Activated T-helper 9 cell treated with anti-CD3 and anti-CD28 coated beads, Interleukin-2, amount 50 U/mL, for 16 hours (primary cell): ENCODE results near the gene ADM.
A peak's percentile ranks its signal among the peaks of the same experiment; 100 is the strongest.
"Not testable (repeated sequence)": the region's sequence is repeated elsewhere in the genome, so short reads cannot be mapped to it uniquely, and the experiment has no call there.

Experiments used
- DNase-seq: peaks from one replicate; pipeline ENCODE4 v3.0.0-alpha.2; 2020; ENCODE audit warnings: low read depth

Gene ADM, protein sequence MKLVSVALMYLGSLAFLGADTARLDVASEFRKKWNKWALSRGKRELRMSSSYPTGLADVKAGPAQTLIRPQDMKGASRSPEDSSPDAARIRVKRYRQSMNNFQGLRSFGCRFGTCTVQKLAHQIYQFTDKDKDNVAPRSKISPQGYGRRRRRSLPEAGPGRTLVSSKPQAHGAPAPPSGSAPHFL

DNA sequence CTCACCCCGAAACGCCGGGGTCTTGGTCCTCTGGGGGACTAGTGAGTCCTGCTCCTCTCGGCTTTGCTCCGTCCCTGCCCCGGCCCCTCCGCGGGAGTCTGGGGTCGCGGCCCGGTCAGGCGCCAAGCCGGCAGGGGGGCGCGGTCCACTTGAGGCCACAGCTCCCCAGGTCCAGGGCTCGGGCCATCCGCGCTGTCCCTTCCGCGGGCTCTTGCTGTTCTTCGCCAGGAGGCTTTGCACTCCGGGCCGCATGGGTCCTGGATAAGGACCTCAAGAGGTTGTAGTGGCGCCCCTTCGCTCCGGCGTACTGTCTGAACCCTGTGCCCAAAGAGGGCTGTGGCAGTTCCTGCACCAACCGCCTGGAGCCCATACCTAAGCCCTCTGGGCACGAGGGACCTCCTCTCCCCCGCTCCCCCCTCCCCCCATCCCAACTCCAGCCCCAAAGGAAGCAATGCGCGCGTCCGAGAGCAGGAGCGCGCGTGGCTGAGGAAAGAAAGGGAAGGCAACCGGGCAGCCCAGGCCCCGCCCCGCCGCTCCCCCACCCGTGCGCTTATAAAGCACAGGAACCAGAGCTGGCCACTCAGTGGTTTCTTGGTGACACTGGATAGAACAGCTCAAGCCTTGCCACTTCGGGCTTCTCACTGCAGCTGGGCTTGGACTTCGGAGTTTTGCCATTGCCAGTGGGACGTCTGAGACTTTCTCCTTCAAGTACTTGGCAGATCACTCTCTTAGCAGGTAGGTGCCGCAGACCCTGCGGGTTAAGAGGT lies at the start of gene ADM:
Gene ADM (plus strand): TSS at position 579 of the 767 bp plus-strand sequence. CDS start 628 bp downstream, outside the sequence.
- DNase-seq: peak; percentile 18

DNA sequence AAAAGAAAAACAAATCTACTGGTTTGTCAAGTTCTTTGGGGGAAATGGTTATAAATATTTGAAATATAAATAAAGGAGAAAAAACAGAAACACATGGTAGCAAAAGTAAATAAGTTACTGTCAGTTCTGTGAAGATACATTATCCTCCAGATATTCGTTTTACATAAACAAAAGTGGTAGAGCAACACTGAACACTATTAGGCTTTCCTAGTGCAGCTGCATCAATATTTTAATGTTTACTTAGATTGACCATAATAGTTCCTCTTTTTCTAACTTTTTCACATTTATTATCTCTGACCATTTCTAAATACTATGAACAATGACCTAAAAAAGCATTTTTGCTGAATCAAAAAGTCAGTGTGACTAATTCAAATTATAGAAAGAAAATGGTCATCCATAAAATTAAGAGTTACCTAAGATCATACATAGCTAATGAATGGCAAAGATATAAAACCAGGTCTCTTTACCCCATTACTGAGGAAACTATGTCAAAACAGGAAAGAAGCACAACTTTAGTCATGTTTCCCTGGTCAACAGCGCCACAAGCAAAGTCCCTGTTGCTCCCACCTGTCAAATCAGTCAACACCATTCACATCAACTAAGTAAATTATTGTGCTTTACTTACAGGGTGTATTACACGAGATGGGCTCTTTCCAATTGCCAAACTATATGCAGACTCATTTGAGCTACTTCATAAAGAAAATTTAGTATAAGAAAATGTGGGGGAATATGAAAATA lies 49.3 kb upstream of the ADM start:
- DNase-seq: no peak

DNA sequence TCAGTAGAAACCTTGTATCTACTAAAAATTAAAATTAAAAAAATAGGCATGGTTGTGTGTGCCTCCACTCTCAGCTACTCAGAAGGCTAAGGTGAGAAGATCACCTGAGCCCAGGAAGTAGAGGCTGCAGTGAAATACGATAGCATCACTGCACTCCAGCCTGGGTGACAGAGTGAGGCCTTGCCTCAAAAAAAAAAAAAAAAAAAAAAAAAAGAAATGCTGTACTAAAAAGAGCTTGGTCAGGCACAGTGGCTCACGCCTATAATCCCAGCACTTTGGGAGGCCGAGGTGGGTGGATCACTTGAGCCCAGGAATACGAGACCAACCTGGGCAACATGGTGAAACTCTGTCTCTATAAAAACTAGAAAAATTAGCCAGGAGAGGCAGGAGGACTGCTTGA lies 47.4 kb upstream of the ADM start:
- no peak for DNase-seq

DNA sequence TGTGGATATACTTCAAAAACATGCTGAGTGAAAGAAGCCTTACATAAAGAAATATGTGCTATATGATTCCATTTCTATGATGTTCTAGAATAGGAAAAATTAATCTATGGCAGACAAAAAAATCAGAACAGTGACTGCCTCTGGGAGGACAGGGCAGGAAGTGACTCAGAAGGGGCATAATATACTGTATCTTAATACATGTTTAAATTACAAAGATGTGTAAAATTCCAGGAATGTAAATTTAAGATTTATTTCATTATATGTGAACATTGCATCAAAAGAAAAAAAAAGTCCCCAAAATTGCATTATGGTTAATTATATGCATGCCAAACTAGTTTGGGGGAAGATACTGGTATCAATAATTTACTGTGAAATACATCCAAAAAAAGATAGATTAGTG lies 43.1 kb upstream of the ADM start:
- DNase-seq: no peak

DNA sequence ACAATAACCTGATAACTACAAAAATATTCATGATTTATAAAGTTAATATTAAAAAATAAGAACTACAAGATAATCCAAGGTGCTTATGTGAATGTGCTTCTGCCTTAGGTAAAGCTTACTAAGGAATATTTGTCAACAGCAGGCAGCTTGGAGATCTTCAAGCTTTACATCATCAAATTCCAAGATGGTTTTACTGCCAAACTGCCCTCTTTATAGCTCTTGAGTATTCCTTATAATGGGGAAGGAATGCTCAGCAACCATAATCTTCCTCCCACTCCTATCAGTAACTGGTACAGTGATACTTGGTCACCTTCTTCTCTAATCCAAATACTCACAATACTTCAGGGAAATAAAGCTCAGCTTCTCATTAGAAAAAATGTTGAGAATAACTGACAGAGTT lies 40.9 kb upstream of the ADM start:
- DNase-seq: no peak

DNA sequence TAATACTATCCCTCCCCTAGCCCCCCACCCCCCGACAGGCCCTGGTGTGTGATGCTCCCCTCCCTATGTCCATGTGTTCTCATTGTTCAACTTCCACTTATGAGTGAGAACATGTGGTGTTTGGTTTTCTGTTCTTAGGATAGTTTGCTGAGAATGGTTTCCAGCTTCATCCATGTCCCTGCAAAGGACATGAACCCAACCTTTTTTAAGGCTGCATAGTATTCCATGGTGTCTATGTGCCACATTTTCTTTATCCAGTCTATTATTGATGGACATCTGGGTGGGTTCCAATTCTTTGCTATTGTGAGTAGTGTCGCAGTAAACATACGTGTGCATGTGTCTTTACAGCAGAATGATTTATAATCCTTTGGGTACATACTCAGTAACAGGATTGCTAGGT lies 40.2 kb upstream of the ADM start:
- DNase-seq: not testable (repeated sequence)

DNA sequence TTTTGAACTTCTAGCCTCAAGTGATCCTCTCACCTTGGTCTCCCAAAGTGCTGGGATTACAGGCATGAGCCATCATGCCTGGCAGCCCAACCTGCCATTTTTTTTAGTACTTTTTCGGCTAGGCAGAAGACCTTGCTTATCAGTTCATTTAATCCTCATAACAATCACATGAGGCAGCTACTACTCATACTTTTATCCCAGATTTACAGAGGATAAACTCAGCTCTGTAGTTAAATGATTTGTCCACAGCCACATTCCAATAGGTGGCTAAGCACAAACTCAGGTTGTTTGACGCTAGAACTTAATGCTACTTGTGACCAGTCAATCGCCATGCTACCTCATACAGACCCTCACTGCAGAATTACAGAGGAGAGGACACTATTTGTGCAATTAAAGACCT lies 38.9 kb upstream of the ADM start:
- DNase-seq: no peak

DNA sequence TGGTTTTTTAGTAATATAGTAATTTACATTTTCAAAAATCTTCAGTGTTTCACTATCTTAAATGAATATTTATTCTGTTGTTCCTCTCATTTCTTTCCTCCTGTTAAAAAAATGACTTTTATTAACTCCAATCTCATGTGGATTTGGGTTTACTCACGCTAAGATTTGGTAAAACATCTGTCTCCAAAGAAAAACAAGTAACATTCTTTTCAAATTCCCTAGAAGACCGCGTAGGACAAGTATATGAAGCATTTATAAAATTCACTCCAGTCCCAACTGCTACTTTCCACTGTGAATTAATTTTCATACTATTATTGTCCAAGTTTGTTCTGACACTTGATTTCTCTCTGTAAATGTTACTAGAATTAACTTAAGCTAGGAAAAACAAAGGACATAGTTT lies 37.1 kb upstream of the ADM start:
- DNase-seq: no peak

DNA sequence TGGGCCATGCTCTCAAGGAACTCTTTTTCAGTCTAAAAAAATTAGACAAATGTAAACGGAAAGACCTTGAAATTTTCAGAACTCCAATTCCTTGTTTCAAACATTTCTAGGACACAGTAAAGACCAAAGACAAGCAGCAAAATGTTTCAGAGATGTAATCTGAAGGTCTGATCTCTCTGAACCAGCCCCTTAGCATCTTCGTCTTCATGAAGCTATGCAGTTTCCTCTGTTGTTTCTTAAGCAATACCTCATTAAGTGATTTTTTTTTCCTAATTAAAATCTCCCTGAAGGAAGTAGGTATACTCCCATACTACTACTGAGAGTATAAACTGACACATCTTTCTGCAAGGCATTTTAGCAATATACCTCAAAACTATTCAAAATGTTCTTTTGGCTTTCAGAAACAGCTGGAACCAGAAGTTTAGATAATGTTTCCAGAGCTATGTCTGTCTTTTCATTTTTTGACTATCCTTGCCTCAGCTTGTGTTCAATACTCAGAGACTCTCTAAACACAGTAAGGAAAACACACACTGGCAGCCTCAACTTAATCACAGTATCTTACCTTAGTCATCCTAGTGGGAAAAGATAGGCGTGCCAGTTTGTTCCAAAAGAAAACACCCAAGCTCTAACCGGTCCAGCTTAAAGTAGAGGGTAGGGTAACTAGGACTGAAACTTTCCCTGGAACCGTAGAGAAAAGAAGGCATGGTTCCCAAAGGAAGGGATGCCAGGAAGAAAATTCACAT lies 36.0 kb upstream of the ADM start:
- no peak for DNase-seq

DNA sequence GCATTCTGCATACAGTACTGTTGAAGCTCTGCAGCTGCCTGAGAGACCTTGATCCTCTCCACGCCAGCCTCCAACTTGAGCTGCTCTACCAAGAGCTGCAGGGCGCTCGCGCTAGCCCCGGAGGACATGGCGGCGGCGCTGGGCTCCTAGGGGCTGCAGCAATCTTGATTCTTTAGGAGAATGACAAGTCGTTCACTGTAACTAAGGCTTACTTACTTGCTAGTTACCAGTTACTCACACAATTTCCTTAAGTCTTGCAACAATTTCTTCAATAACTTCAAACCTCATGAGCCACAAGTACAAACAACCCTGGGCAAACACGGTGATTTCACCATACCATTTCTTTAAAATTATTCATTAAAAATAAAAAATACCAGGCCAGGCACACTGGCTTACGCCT lies 32.7 kb upstream of the ADM start:
- DNase-seq: no peak

DNA sequence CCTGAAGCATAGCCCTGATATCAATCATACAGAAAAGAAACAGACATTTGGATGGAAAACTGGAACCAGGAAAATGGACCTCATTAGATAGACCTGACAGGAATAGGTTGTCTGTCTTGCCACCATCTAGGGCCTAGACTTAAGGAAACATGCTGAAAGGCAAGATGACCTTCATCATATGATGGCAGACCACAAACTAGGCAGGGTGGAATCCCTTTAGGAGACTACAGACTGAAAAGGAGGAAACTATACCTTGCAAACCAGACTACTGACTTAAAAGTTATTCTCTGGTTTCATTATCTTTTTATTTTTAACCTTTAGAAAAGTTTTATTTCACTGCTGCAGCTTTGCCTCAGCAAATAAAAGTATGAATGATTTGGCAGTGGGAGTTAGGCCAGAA lies 31.1 kb upstream of the ADM start:
- no peak for DNase-seq

DNA sequence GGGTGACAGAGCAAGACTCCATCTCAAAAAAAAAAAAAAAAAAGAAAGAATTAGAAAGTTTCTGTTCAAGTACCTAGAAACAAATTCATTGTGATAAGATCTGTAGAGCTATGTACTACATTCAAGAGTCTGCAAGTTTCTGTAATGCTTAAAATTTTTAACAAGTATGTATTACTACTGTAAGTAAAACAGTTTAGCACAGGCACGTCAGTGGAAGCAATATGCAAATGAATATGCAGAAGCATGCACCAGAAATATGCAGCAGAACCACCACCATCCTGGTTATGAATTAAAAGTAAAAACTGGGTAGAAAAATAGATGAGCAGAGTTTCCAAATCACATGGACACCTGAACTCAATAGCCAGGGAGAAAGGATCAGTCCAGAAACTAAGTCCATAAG lies 30.1 kb upstream of the ADM start:
- DNase-seq: no peak

DNA sequence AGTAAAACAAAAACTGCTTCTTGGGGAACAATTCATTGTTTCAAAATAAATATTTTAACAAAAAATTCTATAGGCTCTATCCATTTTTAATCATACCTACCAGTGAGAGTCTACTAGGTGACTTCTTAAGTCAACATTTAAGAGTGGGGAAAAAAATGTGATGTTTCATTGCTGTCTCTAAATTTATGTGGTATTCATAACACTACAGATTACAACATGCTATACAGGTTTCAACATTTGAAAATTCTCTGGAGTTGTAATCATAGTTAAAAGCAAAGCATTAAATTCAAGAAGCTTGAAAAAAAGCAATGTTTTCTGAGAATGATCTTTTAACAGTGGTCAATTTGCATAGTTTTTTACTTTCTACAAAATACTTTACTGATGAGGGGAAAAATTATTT lies 29.2 kb upstream of the ADM start:
- no peak for DNase-seq

DNA sequence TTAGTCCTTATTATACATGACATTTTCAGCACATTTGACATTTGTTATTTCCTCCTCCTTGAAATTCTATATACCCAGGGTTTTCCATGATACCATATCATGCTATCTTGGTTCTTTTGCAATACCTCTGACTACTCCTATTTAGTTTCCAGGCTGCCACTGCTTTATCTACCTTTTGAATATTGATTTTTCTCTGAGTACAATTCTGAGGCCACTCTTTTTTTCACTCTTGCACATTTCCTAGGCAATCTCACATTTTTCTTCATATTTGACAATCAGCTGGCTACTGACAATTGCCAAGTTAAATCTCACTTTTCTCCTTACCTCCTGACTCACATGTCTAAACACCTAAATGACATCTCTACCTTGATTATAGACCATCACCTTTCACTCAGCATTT lies 22.8 kb upstream of the ADM start:
- no peak for DNase-seq

DNA sequence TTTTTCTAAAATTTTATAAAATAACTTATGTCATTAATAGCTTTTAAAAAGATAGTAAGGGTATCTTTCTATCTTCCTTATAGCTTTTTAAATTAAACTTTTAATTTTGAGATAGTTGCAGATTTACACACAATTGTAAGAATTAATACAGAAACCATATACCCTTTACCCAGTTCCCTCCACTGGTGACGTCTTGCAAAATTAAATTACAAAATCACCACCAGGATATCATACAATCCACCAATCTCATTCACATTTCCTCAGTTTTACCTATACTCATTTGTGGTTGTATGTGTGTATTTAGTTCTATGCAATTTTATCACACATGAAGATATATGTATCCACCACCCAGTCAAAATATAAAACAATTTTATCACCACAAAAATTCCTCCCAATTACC lies 20.9 kb upstream of the ADM start:
- DNase-seq: no peak

DNA sequence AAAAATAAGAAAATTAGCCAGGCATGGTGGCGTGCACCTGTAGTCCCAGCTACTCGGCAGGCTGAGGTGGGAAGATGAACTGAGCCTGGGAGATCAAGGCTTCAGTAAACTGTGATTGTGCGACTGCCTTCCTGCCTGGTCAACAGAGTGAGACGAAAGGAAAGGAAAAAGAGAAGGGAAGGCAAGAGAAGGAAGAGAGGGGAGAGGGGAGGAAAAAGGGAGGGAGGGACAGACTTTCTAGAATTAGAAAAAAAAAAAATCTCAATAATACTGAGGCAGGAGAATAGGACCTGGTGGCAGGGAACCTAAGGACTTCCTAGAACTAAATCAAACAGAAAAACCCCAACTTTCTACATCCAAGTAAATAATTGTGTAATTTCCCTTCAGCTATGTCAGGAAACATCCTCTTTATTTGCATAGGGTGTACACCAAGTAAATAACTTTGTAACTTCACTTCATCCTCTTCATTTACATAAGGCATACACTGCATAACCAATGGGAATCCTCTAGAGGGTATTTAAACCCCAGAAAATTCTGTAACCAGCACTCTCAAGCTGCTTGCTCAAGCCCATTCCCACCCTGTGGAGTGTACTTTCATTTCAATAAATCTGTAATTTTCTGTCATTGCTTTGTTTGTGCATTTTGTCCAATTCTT lies 19.6 kb upstream of the ADM start:
- no peak for DNase-seq

DNA sequence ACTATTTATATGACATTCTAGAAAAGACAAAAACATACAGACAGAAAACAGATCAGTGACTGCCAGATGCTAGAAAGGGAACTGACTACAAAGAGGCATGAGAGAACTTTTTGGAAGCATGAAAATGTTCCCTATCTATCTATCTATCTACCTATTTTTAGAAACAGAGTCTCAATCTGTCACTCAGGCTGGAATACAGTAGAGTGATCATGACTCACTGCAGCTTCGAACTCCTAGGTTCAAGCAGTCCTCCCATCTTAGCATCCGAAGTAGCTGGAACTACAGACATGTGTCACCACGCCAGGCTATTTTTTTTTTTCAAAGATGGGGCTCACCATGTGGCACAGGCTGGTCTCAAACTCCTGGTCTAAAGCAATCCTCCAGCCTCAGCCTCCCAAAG lies 17.7 kb upstream of the ADM start:
- no peak for DNase-seq

DNA sequence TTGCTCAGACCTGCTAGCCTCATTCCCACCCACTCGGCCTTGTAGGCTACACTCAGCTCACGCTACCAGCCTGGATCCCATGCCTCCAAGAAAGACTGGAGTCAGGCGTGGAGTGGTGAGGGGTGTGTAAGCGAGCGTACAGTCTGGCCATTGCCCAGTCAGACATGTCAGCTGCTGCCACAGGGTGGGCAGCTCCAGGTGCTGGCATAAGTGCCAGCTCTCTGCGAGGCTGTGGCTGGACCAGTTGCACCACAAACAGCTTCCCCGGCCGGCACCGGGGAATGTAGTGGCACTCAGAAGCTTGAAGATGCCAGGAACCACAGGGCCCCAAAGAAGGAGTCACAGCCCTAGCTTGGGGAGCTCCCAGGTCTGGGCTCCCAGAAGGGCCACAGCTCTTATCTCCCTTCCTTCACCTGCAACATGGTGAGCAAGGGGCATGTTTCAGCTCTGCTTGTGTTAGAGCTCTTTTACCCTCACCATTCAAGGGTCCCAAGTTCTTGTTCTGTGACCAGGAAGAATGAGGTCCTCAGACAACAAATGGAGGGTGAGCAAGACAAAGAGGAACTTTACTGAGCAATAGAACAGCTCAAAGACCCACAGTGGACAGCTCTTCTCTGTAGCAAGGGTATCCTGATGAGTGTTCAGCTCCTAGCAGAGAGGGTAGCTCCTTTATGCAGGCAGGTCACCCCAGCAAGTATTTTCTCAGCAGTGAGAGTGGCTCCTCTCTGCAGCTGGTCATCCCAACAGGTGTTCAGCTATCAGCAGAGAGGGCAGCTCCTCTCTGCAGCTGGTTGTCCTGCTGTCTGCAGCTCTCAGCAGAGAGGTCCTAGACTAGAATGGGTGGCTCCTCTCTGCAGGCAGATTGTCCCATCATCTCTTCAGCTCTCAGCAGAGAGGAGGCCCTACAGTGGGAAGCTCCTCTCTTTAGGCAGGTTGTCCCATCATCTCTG lies 16.8 kb upstream of the ADM start:
- no peak for DNase-seq

DNA sequence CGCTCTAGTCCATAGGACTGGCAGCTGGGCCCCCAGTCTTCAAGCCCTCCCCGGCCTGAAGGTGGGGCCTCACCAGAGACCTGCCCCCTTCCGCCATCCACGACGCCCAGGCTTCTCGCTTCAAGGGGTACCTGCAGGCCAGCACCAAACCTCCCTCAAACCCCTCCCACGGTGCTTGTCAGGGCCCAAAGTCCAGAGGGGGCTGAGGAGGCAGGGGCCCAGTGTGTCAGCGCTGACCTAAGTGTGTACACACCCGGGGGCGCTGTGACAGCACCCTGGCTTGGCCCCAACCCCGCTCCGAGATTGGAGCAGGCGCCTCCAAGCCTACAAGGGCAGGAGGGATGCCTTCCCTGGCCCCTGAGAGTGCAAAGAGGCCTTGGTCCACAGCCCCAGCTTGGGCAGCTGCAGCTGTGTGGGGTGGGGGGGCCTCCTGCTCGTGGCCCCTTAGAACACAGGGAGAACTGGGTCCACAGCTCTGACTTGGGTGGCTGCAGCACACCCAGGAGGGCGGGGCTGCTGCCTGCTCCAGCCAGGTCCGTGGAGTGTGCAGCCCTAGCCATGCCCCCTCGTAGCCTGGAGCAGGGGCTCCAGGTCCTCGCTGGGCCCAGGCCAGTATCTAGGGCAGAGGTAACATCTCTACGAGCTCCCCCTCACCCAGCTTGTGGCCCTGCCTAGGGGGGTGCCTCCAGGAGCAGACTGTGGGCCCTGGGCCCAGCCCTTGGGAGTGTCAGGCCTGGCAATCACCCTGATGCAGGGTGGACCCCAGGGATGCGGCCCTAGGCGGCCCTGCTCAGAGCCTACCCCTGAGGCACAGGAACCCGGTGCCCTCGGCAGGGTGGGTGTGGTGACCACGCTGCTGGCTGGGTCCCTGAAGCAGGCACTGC lies 15.8 kb upstream of the ADM start:
- no peak for DNase-seq
